ENCODE measurements around the gene PRDM1.

DNA sequence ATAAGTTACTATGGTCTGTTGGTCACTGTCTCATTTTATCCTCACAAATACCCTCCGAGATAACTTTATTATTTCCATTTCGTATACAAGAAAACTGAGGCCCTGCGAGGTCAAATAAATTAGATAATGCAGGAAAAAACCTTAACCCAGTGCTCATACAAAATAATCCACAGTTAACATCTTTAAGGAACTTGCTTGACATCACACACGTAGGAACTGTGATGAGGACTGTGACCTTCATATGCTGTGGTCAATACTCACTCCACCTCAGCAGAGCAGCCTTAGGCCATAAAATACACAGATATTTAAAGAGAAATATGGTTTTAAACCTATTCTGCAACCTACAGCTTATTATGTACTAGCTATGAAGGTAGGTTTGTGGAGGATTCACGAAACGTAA is 34.3 kb downstream of the PRDM1 start:
- TF ChIP-seq YY1 (IDR thresholded peaks at IDR 0.05; ENCODE audit: insufficient read depth, insufficient read length) (no peak), ZNF274 (IDR thresholded peaks at IDR 0.05; ENCODE audit: low read depth, low read length) (no peak), SUZ12 (IDR thresholded peaks at IDR 0.05; ENCODE audit: extremely low read depth, insufficient read depth, insufficient read length) (no peak)

Measured in NT2/D1 (cell line).